GM12878 (cell line): ENCODE data around the gene ACSL3. TPM values are rescaled to one million over a fixed set of nuclear protein-coding genes. Genes with fewer than 3 reads are reported as not detected.

Experiments used
- ATAC-seq: fragments of 200-7000 bp; cut with Tn5 transposase; 3 replicates; pipeline ENCODE4 v1.9.1; 2020; ENCODE audit warnings: mild to moderate bottlenecking, moderate library complexity
- BruUV-seq: library from RNA; stranded (reverse); fragments of 400-500 nt; replicated peaks from 2 replicates; lab custom pipeline; 2021; lab: Mats Ljungman, UMichigan
- CTCF ChIA-PET: fragments of 300-600 bp; sonication (Branson Sonifier 250); formaldehyde crosslinking; extraction: SDS; loops from one replicate; lab custom pipeline; 2021; ENCODE audit warnings: inconsistent platforms; lab: Yijun Ruan, JAX
- POLR2A ChIA-PET: fragments of 350-600 bp; formaldehyde crosslinking; extraction: SDS; loops from one replicate; lab custom pipeline; 2021; ENCODE audit warnings: inconsistent platforms; lab: Charles Lee
- RAD21 ChIA-PET: fragments of 300-600 bp; sonication (Branson Sonifier 250); formaldehyde crosslinking; loops from one replicate; lab custom pipeline; 2023; ENCODE audit warnings: antibody characterized with exemption; ENCODE audit not compliant: unreplicated experiment; lab: Charles Lee
- SMC1A ChIA-PET: fragments of 300-600 bp; sonication (Branson Sonifier 250); formaldehyde crosslinking; loops from one replicate; lab custom pipeline; 2023; ENCODE audit not compliant: unreplicated experiment, uncharacterized antibody; lab: Charles Lee
- DNase-seq: peaks from one replicate; pipeline ENCODE4 v3.0.0-alpha.2; 2011; ENCODE audit warnings: low read depth, low spot score
- FAIRE-seq: peaks from 3 replicates; lab custom pipeline; 2011; peaks lifted over from hg19 to GRCh38; lab: Jason Lieb, UNC
- H2AFZ ChIP-seq: 2 replicates; pipeline ENCODE4 v1.6.0; 2011; ENCODE audit warnings: low read depth, low read length, control low read depth; ENCODE audit not compliant: control insufficient read depth
- H3K27ac ChIP-seq: 2 replicates; pipeline ENCODE4 v1.5.1; 2011; ENCODE audit warnings: control low read depth; ENCODE audit not compliant: control insufficient read depth, insufficient read depth
- H3K27me3 ChIP-seq, 2 experiments: replicated peaks in 1 of 2; 2 replicates each; pipeline versions ENCODE4 v1.6.0 to v1.6.1; 2011; ENCODE audit warnings: low read length in 1 of 2; ENCODE audit not compliant: control insufficient read depth in 2 of 2, insufficient read depth in 2 of 2
- H3K36me3 ChIP-seq, 2 experiments: 2 replicates each; pipeline ENCODE4 v1.5.1; 2011; ENCODE audit warnings: low read length in 1 of 2; ENCODE audit not compliant: control insufficient read depth in 2 of 2, insufficient read depth in 2 of 2
- H3K4me1 ChIP-seq: 2 replicates; pipeline ENCODE4 v1.6.1; 2011; ENCODE audit warnings: mild to moderate bottlenecking, low read length, moderate library complexity, mixed read lengths; ENCODE audit not compliant: control insufficient read depth, insufficient read depth
- H3K4me2 ChIP-seq: 2 replicates; pipeline ENCODE4 v1.6.0; 2011; ENCODE audit warnings: control low read depth; ENCODE audit not compliant: control insufficient read depth, insufficient read depth
- H3K4me3 ChIP-seq: fragments of 200-600 bp; sonication (generic); 2 replicates; pipeline ENCODE4 v1.5.1; 2016
- H3K79me2 ChIP-seq: 2 replicates; pipeline ENCODE4 v1.6.0; 2011; ENCODE audit warnings: low read length; ENCODE audit not compliant: control insufficient read depth, insufficient read depth
- H3K9ac ChIP-seq: 2 replicates; pipeline ENCODE4 v1.8.0; 2011; ENCODE audit warnings: low read length, control low read depth, mixed read lengths; ENCODE audit not compliant: control insufficient read depth, insufficient read depth
- H3K9me3 ChIP-seq: replicated peaks from 3 replicates; pipeline ENCODE4 v1.5.1; 2011; ENCODE audit warnings: mild to moderate bottlenecking, low read length; ENCODE audit not compliant: control insufficient read depth, insufficient read depth
- H4K20me1 ChIP-seq: 2 replicates; pipeline ENCODE4 v1.6.0; 2011; ENCODE audit not compliant: control insufficient read depth, insufficient read depth
- BHLHE40 ChIP-seq, 2 experiments: fragments of 450-650 bp in 1 of 2; IDR thresholded peaks; 2 replicates each; pipeline ENCODE4 v1.6.1; 2011 to 2017; ENCODE audit warnings: low read depth in 2 of 2, borderline replicate concordance in 1 of 2, improper control_type of control experiment in 1 of 2, low read length in 1 of 2, mild to moderate bottlenecking in 1 of 2
- FOXM1 ChIP-seq: IDR thresholded peaks from 2 replicates; pipeline ENCODE4 v1.6.1; 2012; ENCODE audit warnings: low read depth, mild to moderate bottlenecking, inconsistent platforms, low read length, moderate library complexity
- HDGF ChIP-seq: fragments of 450-650 bp; IDR thresholded peaks from 2 replicates; pipeline ENCODE4 v1.6.1; 2016; ENCODE audit warnings: antibody characterized with exemption
- MYB ChIP-seq: fragments of 150-350 bp; IDR thresholded peaks from 2 replicates; pipeline ENCODE4 v1.6.1; 2014; ENCODE audit warnings: mild to moderate bottlenecking, low read depth, low read length, borderline replicate concordance
- NR2C2 ChIP-seq: IDR thresholded peaks from 2 replicates; pipeline ENCODE4 v1.6.1; 2011; ENCODE audit warnings: borderline replicate concordance, low read depth; ENCODE audit not compliant: control insufficient read depth, insufficient read length
- PAX5 ChIP-seq: IDR thresholded peaks from 2 replicates; pipeline ENCODE4 v1.6.1; 2011; ENCODE audit warnings: low read depth, low read length, borderline replicate concordance
- RBBP5 ChIP-seq: fragments of 200-600 bp; sonication (generic); conservative IDR thresholded peaks from 2 replicates; pipeline ENCODE4 v1.6.1; 2016
- SMC3 ChIP-seq: IDR thresholded peaks from 2 replicates; pipeline ENCODE4 v1.6.1; 2011; ENCODE audit warnings: low read length, improper control_type of control experiment, borderline replicate concordance
- WGBS: methylation state at CpG from one replicate; pipeline ENCODE4 v1.1.6; 2016; ENCODE audit warnings: low lambda C conversion rate; ENCODE audit not compliant: insufficient replicate concordance, insufficient coverage; ENCODE audit errors: missing lambda C conversion rate; 5-methylcytosine and 5-hydroxymethylcytosine counted together
- in situ Hi-C: fragments of 300-500 bp; cut with MboI; formaldehyde crosslinking; loops from 9 replicates; pipeline ENCODE4 v1.14.3; 2018; ENCODE audit warnings: mixed read lengths
- intact Hi-C: fragments of 100-400 bp; cut with micrococcal nuclease; formaldehyde crosslinking; loops from one replicate; pipeline ENCODE4 v1.14.2; 2022; ENCODE audit not compliant: unreplicated experiment
- polyA plus RNA-seq, 11 experiments: library from polyadenylated mRNA; depleted of rRNA in 4 of 11; unstranded in 6 of 11; stranded (reverse) in 5 of 11; fragments of >200 nt; fragmentation: Nextera tagmentation in 4 of 11; fragmentation: Illumina TruSeq in 1 of 11; extraction: Ambion mirVana in 4 of 11; extraction: Trizol in 1 of 11; gene quantifications; 1 replicate in 1 of 11; 2 replicates in 10 of 11; pipeline versions ENCODE4 v1.2.1 to v1.2.3, GENCODE V29; 2011 to 2016; ENCODE audit warnings: inconsistent platforms in 2 of 11, missing spikeins in 2 of 11, low read depth in 1 of 11
- total RNA-seq, 4 experiments: library from RNA; depleted of rRNA in 3 of 4; stranded (reverse); fragments of >200 nt in 3 of 4; fragmentation: Illumina TruSeq in 1 of 4; extraction: Trizol in 1 of 4; gene quantifications; 2 replicates each; pipeline versions ENCODE4 v1.2.1 to v1.2.3, GENCODE V29; 2013 to 2021
- TF ChIP-seq, protein P1 (sequence below): fragments of 450-650 bp; IDR thresholded peaks from 2 replicates; pipeline ENCODE4 v1.6.1; 2017; ENCODE audit warnings: mild to moderate bottlenecking, moderate library complexity
- TF ChIP-seq, protein P2 (sequence below): IDR thresholded peaks from 2 replicates; pipeline ENCODE4 v1.6.1; 2011; ENCODE audit warnings: mild to moderate bottlenecking, low read depth, low read length, moderate library complexity; ENCODE audit not compliant: insufficient replicate concordance
- TF ChIP-seq, protein P3 (sequence below): fragments of 150-350 bp; IDR thresholded peaks from 2 replicates; pipeline ENCODE4 v1.6.1; 2016; ENCODE audit warnings: low read depth, low read length

ACSL3 gene
- total and polyA plus RNA-seq, 10 of the 15 experiments (the other 5 are each of a cell fraction or from before 2014, with no cell fraction given): 15.6 to 83.9 (median 56.7) TPM

DNA sequence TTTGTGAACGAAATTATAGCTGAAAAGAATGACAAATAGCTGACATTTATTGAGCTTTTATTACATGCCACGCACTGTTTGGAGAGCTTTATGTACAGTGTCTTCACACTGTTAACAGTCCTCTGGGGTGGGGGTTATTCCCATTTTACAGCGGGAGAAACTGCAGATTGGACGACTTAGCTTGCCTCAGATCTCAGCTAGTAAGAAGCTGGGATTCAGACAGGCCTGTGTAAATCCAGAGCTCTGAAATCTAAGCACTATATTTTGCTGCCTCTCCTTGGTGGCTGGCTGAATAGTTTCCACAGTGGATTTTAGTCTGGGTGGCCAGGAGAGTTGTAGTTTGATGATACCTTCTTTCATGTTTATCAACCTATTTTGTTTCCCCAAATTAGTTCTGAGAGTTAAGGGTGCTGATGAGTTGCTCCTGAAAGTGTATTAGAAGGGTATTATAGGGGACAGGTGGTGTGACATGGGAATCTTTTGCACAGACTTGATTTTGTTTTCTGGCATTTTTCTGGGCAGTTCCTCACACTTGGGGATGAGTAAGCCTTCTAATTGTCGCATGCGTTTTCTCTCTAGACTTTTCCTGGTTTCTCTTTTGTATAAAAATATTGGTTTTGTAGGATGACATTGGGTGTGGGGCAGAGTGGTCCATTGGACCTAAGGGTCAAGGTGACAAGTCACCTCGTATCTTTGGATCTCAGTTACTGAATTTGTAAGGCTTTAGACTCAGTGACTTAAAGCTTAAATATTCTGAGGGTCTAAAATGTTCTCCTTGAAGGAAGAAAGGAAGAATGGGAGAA lies 1.5 kb downstream of the ACSL3 start:
- Histone ChIP-seq H3K27me3 (no peaks in the 10 kb centered on the region), H3K9ac (peak overlapping the region; percentile 80), H2AFZ (no peak overlapping the region), H3K36me3 (no peaks in the 10 kb centered on the region), H3K27ac (no peak overlapping the region), H4K20me1 (no peaks in the 10 kb centered on the region), H3K4me2 (peak overlapping the region; percentile 38), H3K4me1 (peaks cover 6% of the 10 kb centered on the region), H3K79me2 (peaks cover 61% of the 10 kb centered on the region), H3K9me3 (no peaks in the 10 kb centered on the region), H3K4me3 (peak overlapping the region; percentile 67)
- RAD21 ChIA-PET: interaction anchor here (0.9 to 5.1 kb wide), 9 partner anchors 24 to 437 kb away, joined by 3 to 42 read pairs (median 5); no protein-coding TSS in a partner anchor
- CTCF ChIA-PET: interaction anchor here (0.7 to 3.2 kb wide), 15 partner anchors 14 to 208 kb away, joined by 3 to 31 read pairs (median 4); no protein-coding TSS in a partner anchor
- 50% methylated on average over 7 of the region's 7 CpGs for WGBS
- POLR2A ChIA-PET: interaction anchor here (0.7 to 5.7 kb wide), 4 partner anchors 8 to 50 kb away, joined by 3 to 30 read pairs (median 6); no protein-coding TSS in a partner anchor
- no peak for DNase-seq
- no peak for FAIRE-seq
- SMC1A ChIA-PET: interaction anchor here (0.7 to 4.7 kb wide), 24 partner anchors 7 to 157 kb away, joined by 3 to 29 read pairs (median 4); no protein-coding TSS in a partner anchor
- intact Hi-C loops (no loop called here), in situ Hi-C loops (no loop called here)
- no peak for ATAC-seq
- TSS peak; percentile 80 for BruUV-seq
- TF ChIP-seq MYB (no peak), RBBP5 (no peak), BHLHE40 (IDR thresholded peaks at IDR 0.05; ENCODE audit: borderline replicate concordance in 1 of 2, low read depth in 2 of 2, low read length in 1 of 2) (no peak), FOXM1 (no peak), NR2C2 (no peak), PAX5 (no peak), SMC3 (0 out of 2 replicates have a peak, but pooled peaks have one; percentile 6), HDGF (no peak)
- TF ChIP-seq, protein P1, sequence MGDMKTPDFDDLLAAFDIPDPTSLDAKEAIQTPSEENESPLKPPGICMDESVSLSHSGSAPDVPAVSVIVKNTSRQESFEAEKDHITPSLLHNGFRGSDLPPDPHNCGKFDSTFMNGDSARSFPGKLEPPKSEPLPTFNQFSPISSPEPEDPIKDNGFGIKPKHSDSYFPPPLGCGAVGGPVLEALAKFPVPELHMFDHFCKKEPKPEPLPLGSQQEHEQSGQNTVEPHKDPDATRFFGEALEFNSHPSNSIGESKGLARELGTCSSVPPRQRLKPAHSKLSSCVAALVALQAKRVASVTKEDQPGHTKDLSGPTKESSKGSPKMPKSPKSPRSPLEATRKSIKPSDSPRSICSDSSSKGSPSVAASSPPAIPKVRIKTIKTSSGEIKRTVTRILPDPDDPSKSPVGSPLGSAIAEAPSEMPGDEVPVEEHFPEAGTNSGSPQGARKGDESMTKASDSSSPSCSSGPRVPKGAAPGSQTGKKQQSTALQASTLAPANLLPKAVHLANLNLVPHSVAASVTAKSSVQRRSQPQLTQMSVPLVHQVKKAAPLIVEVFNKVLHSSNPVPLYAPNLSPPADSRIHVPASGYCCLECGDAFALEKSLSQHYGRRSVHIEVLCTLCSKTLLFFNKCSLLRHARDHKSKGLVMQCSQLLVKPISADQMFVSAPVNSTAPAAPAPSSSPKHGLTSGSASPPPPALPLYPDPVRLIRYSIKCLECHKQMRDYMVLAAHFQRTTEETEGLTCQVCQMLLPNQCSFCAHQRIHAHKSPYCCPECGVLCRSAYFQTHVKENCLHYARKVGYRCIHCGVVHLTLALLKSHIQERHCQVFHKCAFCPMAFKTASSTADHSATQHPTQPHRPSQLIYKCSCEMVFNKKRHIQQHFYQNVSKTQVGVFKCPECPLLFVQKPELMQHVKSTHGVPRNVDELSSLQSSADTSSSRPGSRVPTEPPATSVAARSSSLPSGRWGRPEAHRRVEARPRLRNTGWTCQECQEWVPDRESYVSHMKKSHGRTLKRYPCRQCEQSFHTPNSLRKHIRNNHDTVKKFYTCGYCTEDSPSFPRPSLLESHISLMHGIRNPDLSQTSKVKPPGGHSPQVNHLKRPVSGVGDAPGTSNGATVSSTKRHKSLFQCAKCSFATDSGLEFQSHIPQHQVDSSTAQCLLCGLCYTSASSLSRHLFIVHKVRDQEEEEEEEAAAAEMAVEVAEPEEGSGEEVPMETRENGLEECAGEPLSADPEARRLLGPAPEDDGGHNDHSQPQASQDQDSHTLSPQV: no peak
- TF ChIP-seq, protein P2, sequence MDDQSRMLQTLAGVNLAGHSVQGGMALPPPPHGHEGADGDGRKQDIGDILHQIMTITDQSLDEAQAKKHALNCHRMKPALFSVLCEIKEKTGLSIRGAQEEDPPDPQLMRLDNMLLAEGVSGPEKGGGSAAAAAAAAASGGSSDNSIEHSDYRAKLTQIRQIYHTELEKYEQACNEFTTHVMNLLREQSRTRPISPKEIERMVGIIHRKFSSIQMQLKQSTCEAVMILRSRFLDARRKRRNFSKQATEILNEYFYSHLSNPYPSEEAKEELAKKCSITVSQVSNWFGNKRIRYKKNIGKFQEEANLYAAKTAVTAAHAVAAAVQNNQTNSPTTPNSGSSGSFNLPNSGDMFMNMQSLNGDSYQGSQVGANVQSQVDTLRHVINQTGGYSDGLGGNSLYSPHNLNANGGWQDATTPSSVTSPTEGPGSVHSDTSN: no peak
- TF ChIP-seq, protein P3, sequence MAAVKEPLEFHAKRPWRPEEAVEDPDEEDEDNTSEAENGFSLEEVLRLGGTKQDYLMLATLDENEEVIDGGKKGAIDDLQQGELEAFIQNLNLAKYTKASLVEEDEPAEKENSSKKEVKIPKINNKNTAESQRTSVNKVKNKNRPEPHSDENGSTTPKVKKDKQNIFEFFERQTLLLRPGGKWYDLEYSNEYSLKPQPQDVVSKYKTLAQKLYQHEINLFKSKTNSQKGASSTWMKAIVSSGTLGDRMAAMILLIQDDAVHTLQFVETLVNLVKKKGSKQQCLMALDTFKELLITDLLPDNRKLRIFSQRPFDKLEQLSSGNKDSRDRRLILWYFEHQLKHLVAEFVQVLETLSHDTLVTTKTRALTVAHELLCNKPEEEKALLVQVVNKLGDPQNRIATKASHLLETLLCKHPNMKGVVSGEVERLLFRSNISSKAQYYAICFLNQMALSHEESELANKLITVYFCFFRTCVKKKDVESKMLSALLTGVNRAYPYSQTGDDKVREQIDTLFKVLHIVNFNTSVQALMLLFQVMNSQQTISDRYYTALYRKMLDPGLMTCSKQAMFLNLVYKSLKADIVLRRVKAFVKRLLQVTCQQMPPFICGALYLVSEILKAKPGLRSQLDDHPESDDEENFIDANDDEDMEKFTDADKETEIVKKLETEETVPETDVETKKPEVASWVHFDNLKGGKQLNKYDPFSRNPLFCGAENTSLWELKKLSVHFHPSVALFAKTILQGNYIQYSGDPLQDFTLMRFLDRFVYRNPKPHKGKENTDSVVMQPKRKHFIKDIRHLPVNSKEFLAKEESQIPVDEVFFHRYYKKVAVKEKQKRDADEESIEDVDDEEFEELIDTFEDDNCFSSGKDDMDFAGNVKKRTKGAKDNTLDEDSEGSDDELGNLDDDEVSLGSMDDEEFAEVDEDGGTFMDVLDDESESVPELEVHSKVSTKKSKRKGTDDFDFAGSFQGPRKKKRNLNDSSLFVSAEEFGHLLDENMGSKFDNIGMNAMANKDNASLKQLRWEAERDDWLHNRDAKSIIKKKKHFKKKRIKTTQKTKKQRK: no peak
